Astrocyte (in vitro differentiated cells and primary cell): ENCODE results near the gene FAT1. TPM values are rescaled to one million over a fixed set of nuclear protein-coding genes. Genes with fewer than 3 reads are reported as not detected.

Experiments used
- DNase-seq: peaks from one replicate; pipeline ENCODE4 v3.0.0-alpha.2; 2010; ENCODE audit warnings: low read depth
- FAIRE-seq: peaks from 2 replicates; lab custom pipeline; 2011; peaks lifted over from hg19 to GRCh38; lab: Jason Lieb, UNC
- H2AFZ ChIP-seq: 2 replicates; pipeline ENCODE4 v1.6.0; 2012; ENCODE audit warnings: low read depth, low read length, inconsistent platforms
- H3K27ac ChIP-seq: 2 replicates; pipeline ENCODE4 v1.5.1; 2011; ENCODE audit warnings: low read depth, low read length, inconsistent platforms
- H3K27me3 ChIP-seq: 2 replicates; pipeline ENCODE4 v1.6.0; 2011; ENCODE audit warnings: low read length, inconsistent platforms; ENCODE audit not compliant: insufficient read depth
- H3K36me3 ChIP-seq: 2 replicates; pipeline ENCODE4 v1.5.1; 2011; ENCODE audit warnings: low read length, inconsistent platforms; ENCODE audit not compliant: insufficient read depth
- H3K4me1 ChIP-seq: 2 replicates; pipeline ENCODE4 v1.5.1; 2011; ENCODE audit warnings: low read length, inconsistent platforms; ENCODE audit not compliant: insufficient read depth
- H3K4me2 ChIP-seq: 2 replicates; pipeline ENCODE4 v1.6.0; 2012; ENCODE audit warnings: low read length, inconsistent platforms
- H3K4me3 ChIP-seq: 2 replicates; pipeline ENCODE4 v1.5.1; 2011; ENCODE audit warnings: low read depth, mild to moderate bottlenecking, low read length, inconsistent platforms; ENCODE audit not compliant: insufficient read depth
- H3K79me2 ChIP-seq: 2 replicates; pipeline ENCODE4 v1.6.0; 2012; ENCODE audit warnings: mild to moderate bottlenecking, low read length, inconsistent platforms; ENCODE audit not compliant: insufficient read depth
- H3K9ac ChIP-seq: 2 replicates; pipeline ENCODE4 v1.6.0; 2012; ENCODE audit warnings: mild to moderate bottlenecking, low read length, inconsistent platforms
- H3K9me3 ChIP-seq: 2 replicates; pipeline ENCODE4 v1.5.1; 2012; ENCODE audit warnings: low read depth, mild to moderate bottlenecking, low read length, inconsistent platforms; ENCODE audit not compliant: insufficient read depth
- H4K20me1 ChIP-seq: 2 replicates; pipeline ENCODE4 v1.6.0; 2012; ENCODE audit warnings: low read length, inconsistent platforms; ENCODE audit not compliant: insufficient read depth
- H3K27ac Mint-ChIP-seq: one replicate; pipeline ENCODE4 v1.8.0; 2021; ENCODE audit warnings: mild to moderate bottlenecking, mixed read lengths; ENCODE audit not compliant: unreplicated experiment
- H3K27me3 Mint-ChIP-seq: one replicate; pipeline ENCODE4 v1.8.0; 2021; ENCODE audit warnings: low read depth, mixed read lengths; ENCODE audit not compliant: unreplicated experiment
- H3K36me3 Mint-ChIP-seq: one replicate; pipeline ENCODE4 v1.8.0; 2021; ENCODE audit warnings: low read depth, mixed read lengths; ENCODE audit not compliant: unreplicated experiment
- H3K4me1 Mint-ChIP-seq: one replicate; pipeline ENCODE4 v1.8.0; 2021; ENCODE audit warnings: low read depth, mixed read lengths; ENCODE audit not compliant: unreplicated experiment
- H3K4me3 Mint-ChIP-seq: one replicate; pipeline ENCODE4 v1.8.0; 2021; ENCODE audit warnings: mild to moderate bottlenecking, moderate library complexity, mixed read lengths; ENCODE audit not compliant: unreplicated experiment
- H3K9me3 Mint-ChIP-seq: one replicate; pipeline ENCODE4 v1.8.0; 2021; ENCODE audit warnings: mild to moderate bottlenecking, mixed read lengths; ENCODE audit not compliant: unreplicated experiment
- CTCF ChIP-seq: IDR thresholded peaks from 2 replicates; pipeline ENCODE4 v1.5.1; 2011; ENCODE audit warnings: low read depth, mild to moderate bottlenecking, inconsistent platforms, low read length, moderate library complexity; ENCODE audit not compliant: insufficient read depth
- EZH2 ChIP-seq: IDR thresholded peaks from 2 replicates; pipeline ENCODE4 v1.6.1; 2012; ENCODE audit warnings: mild to moderate bottlenecking, low read length, inconsistent platforms; ENCODE audit not compliant: insufficient read depth
- total RNA-seq: library from RNA; stranded (reverse); gene quantifications from 2 replicates; pipeline ENCODE4 v1.2.1, GENCODE V29; 2021

FAT1 gene
- total RNA-seq, 1 donor from 2014 or later: 590 TPM

GRCh38 chr4:186557061-186557460 is 166.6 kb downstream of the FAT1 start:
- DNase-seq (no peak), FAIRE-seq (no peak)
- Mint-ChIP-seq H3K4me3 (peak overlapping the region; percentile 22), H3K27me3 (peaks cover 20% of the 10 kb centered on the region), H3K9me3 (peaks cover 2% of the 10 kb centered on the region), H3K27ac (peak overlapping the region; percentile 12), H3K4me1 (peaks cover 17% of the 10 kb centered on the region), H3K36me3 (no peaks in the 10 kb centered on the region)
- H3K9ac ChIP-seq: no peak overlapping the region
- H3K27ac ChIP-seq: no peak overlapping the region
- no peaks in the 10 kb centered on the region for H3K9me3 ChIP-seq
- no peak overlapping the region for H2AFZ ChIP-seq
- TF ChIP-seq CTCF: no peak
- H3K4me3 ChIP-seq: no peak overlapping the region
- H3K27me3 ChIP-seq: peaks cover 14% of the 10 kb centered on the region
- no peaks in the 10 kb centered on the region for H3K79me2 ChIP-seq
- peak overlapping the region; percentile 4 for H3K4me2 ChIP-seq
- H3K36me3 ChIP-seq: no peaks in the 10 kb centered on the region
- peaks cover 13% of the 10 kb centered on the region for H3K4me1 ChIP-seq
- H4K20me1 ChIP-seq: no peaks in the 10 kb centered on the region

- H3K36me3 ChIP-seq: no peaks in the 10 kb centered on the region
- H3K9ac ChIP-seq: peak within 1 kb of the TSS; percentile 25
- Mint-ChIP-seq H3K9me3 (peaks cover under 1% of the 10 kb centered on the region), H3K4me1 (peaks cover 17% of the 10 kb centered on the region), H3K36me3 (no peaks in the 10 kb centered on the region), H3K4me3 (peak within 1 kb of the TSS; percentile 82), H3K27ac (no peak within 1 kb of the TSS), H3K27me3 (peaks cover 27% of the 10 kb centered on the region)
- H3K9me3 ChIP-seq: no peaks in the 10 kb centered on the region
- H4K20me1 ChIP-seq: no peaks in the 10 kb centered on the region
- H3K79me2 ChIP-seq: no peaks in the 10 kb centered on the region
- TF ChIP-seq EZH2 (no peak), CTCF (no peak)
- peak within 1 kb of the TSS; percentile 82 for H2AFZ ChIP-seq
- peaks cover 17% of the 10 kb centered on the region for H3K27me3 ChIP-seq
- H3K27ac ChIP-seq: no peak within 1 kb of the TSS
- H3K4me3 ChIP-seq: peak within 1 kb of the TSS; percentile 51
- no peak for FAIRE-seq
- H3K4me1 ChIP-seq: peaks cover 13% of the 10 kb centered on the region
- peak within 1 kb of the TSS; percentile 91 for H3K4me2 ChIP-seq
- peak; percentile 5 for DNase-seq
These were observed 168.5 kb downstream of the FAT1 start, which contains the start of gene MTNR1A for GRCh38 chr4:186554914-186555827. TSS of gene MTNR1A (minus strand) at chr4:186555567. CDS start at chr4:186555365, 202 bp downstream.

DNA sequence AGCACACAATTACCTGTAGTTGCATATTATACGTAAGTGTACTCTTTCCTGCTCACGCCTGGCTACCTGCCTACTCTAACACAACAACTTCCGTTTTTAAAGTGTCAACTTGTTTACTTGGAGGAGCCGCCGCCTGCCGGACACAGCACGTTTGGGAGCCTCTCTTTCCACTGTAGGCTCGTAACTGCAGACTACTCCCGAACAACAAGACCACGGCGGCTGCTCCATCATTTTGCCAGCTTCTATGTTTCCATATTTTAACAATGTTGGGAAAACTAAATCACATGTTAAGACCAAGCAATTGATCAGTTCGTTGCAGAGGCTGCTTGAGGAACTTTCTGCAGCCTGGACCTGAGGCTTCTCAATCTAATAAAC is 169.1 kb downstream of the FAT1 start:
- Mint-ChIP-seq H3K4me3 (peak overlapping the region; percentile 72), H3K4me1 (peaks cover 17% of the 10 kb centered on the region), H3K9me3 (no peaks in the 10 kb centered on the region), H3K36me3 (no peaks in the 10 kb centered on the region), H3K27ac (no peak overlapping the region), H3K27me3 (peaks cover 34% of the 10 kb centered on the region)
- no peaks in the 10 kb centered on the region for H4K20me1 ChIP-seq
- H3K36me3 ChIP-seq: no peaks in the 10 kb centered on the region
- H3K9me3 ChIP-seq: no peaks in the 10 kb centered on the region
- DNase-seq (peak; percentile 16), FAIRE-seq (no peak)
- peaks cover 17% of the 10 kb centered on the region for H3K27me3 ChIP-seq
- no peak overlapping the region for H3K27ac ChIP-seq
- peak overlapping the region; percentile 91 for H3K4me2 ChIP-seq
- H3K4me3 ChIP-seq: peak overlapping the region; percentile 51
- TF ChIP-seq CTCF (no peak), EZH2 (peak; percentile 15)
- peaks cover 13% of the 10 kb centered on the region for H3K4me1 ChIP-seq
- no peaks in the 10 kb centered on the region for H3K79me2 ChIP-seq
- peak overlapping the region; percentile 82 for H2AFZ ChIP-seq
- no peak overlapping the region for H3K9ac ChIP-seq
